Measurements from ENCODE around the gene HSBP1.

HSBP1 gene

DNA sequence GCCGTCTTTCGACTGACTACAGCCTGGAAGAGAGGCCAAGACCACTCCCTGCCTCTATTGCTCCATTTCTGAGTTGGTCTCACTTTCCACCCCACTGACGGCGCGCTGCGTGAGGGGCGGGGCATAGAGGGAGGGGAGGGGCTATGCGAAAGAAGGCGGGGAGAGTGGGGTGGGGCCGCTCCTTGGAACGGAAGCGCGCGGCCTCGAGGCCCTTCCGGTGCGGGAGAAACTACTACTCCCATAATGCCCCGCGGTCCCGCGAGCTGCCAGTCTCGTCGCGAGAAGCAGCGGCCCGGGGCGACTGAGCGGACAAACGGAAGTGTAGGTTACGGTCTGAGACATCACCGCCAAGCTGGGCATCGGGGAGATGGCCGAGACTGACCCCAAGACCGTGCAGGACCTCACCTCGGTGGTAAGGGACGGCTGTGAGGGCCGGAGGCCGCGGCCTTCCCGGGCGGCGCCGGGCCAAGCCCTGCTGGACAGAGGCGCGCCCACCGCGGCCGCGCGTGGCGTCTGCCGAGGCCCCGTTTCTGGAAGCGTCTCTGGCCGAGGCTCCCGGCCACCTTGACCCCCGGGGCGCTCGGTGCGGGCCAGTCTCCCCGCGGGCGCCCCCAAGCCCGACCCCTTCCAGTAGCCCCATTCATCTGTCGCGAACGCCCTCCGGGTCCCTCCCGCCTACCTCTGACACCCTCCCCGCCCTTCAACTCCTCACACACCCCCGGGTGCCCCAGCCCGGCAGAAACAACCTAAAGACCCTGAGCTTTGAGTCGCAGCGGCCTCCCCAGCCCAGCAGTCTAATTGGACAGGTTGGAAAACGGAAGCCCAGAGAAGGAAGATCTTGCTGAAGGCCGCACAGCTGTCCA is at the start of gene HSBP1:
TSS of gene HSBP1 (plus strand) at position 269 of the 863 bp plus-strand sequence. CDS start at position 368, 99 bp downstream.
- peak; percentile 95 for DNase-seq (ENCODE audit: low spot score)

DNA sequence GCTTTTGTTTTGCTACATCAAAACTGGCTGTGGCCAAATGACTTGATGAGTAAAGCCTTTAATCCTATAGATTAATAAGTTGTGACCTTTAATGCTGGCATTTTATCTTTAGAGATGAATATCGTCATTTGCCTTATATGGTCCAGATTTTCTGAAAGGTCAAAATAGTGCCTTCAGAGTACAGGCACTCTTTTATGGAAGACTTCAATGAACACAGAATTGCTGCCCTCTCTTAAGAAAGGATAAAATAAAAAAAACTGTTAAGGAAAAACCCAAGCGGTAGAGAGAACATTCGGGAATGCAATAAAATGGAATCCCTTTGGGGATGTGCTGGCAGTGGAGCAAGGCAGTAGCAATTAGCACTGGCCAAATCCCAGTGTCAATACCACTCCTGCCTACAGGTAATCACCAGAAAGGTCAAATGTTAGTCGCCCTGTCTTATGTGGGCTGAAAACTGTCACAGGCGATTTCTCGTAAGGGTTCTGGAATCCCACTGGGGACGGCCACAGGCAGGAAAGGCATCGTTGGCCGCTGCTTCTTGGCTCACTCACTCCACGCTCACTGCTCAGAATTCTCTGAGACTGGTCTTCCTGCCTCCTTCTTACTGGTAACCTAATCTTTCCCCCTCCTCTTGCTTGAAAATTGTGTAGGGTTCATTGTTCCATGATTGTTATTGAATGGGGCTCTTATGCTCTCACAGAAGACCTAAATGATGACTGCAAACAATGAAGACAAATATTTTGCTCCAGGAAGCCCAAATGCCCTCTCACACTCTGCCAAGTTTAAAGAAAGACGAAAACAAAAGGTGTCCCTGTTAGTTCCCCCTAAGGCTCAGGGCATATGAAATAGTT is 45.4 kb upstream of the HSBP1 start:
- no peak for DNase-seq (ENCODE audit: low spot score)

DNA sequence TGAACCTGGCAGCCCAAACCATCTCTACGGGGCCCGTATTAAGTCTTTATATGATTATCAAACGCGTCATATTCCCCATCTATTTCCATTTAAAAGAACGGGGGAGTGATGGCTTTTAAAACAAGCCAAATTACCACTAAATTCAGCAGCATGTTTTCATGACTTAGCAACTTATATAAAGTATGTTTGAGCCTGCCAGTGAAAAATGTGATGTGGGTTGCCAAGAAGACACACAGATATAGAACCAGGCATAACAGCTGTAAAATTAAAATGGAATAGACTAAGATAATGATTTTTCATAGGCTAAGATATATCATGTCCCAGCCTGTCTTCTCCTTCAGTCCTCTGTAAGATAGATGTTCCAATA is 44.8 kb upstream of the HSBP1 start:
- no peak for DNase-seq (ENCODE audit: low spot score)

DNA sequence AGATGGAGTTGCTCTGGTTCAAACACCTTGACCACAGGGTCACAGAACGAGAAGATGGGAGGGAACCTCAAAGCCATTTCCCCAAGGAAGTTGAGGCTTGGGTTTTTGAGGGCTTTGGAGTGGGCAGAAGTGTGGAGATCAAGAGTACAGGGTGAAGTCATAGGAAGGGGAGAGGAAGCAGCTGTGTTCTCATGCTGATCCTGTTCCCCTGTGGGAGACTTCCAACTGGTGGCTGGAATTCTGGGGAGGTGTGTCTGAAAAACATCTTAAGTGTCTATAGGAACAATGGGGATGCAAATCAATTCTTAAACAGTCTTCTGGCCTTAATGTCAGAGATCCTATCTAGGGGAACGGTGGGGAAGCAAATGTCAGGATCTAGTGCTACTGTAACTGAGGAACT is 38.8 kb upstream of the HSBP1 start:
- no peak for DNase-seq (ENCODE audit: low spot score)

DNA sequence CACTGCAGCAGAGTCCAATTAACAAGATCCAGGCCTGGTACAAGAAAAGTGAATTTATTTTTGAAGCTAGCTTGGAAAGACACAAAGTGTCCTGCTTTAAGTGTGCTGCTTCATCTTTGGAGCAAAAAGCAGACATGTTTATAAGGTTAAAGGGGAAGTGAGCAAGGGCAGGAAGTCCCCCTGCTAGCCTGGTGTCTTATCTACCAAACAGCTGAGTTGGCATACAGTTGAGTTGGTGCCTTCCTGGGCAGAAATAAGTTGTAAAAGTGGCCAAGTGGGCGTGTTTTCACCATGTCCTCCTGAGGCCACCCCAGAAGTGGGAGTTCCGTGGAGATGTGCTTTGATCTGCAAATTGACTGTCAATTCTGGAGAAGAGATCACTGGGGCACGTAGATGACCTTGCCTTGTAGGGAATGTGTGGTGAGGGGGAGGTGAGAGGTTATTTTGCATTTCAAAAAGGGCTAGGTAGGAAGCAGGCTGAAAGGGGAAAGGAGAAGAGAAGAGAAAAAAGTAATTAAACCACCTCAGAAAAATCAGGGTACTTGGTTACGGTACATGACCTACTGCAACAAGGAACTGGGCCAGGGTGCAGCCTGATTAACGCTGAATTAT is 38.3 kb upstream of the HSBP1 start:
- no peak for DNase-seq (ENCODE audit: low spot score)

DNA sequence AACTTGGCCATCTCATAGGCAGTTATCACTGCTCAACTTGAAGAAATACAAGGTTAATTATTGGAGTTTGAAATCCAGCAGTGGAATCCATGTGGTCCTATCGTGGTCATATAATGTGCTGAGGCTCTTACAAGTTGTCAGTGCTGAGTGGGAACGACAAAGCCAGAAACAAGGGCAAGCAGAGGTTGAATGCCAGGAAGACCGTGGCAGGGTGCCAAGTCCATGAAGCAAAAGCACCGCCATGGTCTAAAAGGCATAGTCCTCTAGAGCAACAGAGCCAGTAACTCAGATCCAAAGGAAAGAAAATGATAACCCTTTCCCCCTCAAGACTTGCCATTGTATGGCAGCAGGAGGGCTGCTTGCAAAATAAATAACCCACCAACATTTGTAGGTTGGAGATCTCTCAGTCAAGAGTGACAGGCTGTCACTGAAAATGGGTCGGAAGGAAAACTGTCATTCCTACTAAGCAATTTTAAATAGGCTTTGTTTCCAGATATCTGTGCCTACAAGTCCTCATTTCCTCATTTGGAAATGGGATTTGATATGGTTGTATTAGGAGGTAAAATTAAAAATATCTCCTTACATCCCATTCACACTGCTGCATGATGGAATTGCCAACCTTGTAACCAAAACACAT is 36.4 kb upstream of the HSBP1 start:
- DNase-seq (ENCODE audit: low spot score) = no peak

DNA sequence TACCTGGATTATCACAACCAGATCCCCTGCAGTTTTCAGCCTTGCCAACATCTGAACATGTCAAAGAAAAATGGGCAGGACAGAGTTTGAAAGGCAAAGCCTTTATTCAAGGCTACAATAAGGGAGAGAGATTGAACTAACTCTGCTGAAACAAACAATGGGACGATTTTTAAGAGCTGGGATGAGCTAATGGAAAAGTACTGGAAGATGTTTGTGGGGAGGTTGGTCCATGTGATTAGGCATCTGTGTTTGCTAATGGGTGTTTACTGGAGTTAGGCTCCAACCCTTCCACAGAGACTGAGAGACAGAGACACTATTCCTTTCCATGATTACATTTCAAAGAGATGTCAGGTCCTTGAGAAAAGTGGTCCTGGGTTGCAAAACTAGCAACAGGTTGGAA is 35.0 kb upstream of the HSBP1 start:
- no peak for DNase-seq (ENCODE audit: low spot score)

DNA sequence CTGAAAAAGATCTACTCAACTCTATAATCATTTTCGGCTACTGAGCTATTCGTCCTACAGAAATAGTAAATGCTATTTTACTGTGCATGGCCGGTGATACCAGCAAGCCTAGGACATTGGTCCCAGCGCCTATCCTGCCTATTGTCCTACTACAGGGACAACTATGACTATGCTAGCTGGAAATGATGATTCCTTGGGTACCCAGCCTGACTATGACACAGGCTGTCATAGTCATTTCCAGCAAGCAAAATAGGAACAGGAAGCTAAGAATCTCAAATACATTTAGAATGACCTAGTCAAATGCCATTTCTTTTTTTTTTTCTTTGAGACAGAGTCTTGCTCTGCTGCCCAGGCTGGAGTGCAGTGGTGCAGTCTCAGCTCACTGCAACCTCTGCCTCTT is 33.7 kb upstream of the HSBP1 start:
- DNase-seq (ENCODE audit: low spot score) = no peak

DNA sequence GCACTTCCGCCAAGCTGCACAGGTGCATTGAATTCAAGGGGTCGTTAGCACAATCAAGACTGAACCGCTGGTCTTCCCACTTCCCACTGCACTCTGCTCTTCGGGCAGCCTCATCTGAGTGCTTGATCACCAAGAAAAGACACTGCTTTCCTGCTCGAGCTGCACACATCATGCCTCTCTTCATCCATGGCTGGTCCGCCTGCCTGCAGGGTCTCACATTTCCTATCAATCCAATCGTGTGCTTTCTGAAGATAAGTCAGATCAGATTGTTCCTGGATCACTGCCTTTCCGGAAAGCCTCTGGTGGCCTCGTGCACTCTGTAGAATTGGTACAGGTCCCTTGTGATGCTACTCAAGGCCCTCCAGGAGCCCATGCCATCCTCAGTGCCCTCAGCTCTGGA is 30.8 kb upstream of the HSBP1 start:
- no peak for DNase-seq (ENCODE audit: low spot score)

DNA sequence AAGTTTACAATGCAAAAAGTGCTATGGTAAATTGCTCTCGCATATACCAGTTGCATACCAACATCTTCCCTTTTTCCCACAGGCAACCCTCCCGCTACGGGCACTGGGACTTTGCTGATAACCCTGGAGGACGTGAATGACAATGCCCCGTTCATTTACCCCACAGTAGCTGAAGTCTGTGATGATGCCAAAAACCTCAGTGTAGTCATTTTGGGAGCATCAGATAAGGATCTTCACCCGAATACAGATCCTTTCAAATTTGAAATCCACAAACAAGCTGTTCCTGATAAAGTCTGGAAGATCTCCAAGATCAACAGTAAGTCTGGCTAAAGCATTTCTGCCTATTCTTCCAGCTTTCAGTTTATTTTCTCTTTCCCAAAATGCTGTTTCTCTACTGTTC is 27.9 kb upstream of the HSBP1 start:
- peak; percentile 33 for DNase-seq (ENCODE audit: low spot score)

DNA sequence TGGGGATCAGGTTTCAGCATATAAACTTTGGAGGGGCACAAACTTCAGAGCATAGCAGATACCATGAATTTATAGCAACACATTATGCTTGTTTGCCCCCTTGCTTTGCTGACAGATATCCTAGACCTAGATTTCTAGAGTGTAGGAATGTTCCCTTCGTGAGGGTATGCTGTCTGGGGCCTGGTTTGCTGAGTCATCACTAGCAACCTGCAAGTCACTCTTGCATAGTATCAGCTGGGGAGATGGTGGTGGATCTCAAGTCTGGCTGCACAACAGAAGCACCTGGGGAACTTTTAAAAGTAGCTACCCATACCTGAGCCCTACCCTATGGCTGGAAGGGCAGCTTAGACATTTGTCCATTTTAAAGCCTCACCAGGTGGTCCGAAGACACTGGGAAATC is 22.3 kb upstream of the HSBP1 start:
- DNase-seq (ENCODE audit: low spot score) = no peak

DNA sequence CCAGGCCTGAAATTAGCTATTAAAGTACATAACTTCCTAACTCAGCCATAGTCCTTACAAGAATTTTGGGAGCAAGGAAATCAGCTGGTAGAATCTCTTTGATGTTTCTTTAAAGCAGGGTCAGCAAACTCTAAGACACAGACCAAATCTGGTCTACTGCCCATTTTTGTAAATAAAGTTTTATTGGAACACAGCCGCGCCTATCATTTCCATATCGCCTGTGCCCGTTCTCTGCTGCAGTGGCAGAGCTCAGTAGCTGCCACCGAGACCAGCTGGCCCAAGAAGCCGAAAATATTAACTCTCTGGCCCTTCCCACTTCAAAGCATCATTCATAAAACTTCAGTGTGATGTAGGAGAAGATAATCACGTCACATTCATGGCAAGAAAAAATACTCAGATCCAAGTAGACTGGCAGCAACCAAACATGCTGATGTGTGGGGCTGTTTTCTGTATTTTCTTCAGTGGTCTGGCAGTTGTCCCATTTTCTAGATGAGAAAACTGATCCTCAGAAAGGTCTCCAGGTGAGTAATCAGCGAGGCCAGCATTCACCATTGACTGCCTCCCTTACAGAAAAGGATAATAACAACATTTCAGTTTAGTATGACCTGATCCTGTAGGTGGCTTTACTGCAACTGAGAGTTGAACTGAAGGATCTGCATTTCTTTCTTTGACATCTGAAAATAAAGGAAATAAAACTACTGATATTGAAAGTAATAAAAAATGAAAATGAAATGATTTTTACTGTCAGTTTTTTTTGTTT is 18.0 kb upstream of the HSBP1 start:
- no peak for DNase-seq (ENCODE audit: low spot score)

DNA sequence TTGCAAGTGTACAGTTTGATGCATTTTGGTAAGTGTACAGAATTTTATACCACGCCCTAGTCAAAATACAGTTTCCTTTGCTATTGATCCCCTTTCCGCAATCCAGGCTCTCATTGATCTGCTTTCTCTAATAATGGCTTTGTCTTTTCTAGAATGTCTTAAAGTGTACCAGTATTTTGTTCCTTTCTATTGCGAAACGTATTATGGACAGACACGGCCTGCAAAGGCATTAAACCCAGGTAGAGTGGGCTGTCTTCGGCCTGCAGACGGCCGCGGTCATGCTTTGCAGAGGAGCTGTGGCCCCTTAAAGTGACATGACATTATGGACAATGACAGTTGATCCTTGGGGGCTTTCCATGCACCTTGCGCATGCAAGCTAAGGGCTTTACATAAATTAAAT is 15.9 kb upstream of the HSBP1 start:
- no peak for DNase-seq (ENCODE audit: low spot score)

DNA sequence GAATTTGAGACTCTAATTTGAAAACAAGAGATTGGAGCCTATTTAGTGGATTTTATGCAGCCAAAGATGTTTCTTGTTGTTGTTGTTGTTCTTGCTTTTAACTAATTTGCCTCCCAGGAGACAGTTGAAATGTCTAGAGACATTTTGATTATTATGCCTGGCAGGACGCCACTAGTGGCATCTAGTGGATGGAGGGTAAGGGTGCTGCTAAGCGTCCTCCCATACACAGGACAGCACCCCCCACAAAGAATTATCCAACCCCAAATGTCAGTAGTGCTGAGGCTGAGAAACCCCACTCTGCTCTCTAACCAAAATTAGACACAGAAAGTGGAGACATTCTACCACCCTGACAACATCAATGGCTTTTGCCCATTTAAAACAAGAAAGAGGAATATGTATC is 15.4 kb upstream of the HSBP1 start:
- DNase-seq (ENCODE audit: low spot score) = no peak

DNA sequence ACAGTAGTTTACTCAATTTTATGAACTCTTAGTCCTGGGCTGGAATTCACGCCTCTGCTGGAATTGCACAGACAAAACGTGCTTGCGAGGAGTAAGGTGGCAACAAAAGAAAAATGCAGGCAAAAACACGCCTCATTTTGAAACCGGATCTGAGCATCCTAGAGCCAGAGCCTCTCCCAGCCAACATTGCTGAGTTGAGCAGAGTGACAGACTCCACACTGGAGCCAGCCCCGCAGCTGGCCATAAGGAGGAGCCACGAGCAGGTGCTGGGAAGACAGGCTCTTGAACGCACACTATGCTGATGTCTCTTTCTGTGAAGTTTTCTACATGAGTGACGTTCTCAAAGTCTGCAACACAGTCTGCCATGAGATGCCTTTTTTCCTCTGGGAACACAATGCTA is 14.6 kb upstream of the HSBP1 start:
- no peak for DNase-seq (ENCODE audit: low spot score)

DNA sequence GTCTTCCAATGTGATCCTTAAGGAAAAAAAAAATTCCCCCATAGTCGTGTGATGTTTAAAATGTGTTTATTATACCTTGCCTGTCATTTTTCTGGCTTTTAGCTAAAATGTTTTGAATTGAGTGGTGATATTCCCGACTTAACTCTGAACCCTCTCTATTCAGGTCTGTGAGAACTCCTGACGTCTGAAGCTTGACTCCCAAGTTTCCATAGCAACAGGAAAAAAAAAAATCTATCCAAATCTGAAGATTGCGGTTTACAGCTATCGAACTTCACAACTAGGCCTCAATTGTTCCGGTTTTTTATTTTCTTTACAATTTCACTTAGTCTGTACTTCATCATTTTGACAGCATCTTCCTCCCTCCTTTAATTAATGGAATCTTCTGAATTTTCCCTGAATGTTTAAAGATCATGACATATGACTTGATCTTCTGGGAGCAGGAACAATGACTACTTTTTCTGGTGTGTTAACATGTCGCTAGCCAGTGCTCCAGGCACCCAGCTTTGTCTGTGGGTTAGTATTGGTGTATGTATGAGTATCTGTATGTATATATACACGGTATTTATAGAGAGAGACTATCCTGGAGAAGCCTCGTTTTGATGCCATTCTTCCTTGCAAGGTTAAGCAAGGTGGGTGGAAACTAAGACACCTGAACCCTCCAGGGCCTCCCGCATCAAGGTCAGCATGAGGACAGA is 12.8 kb upstream of the HSBP1 start:
- DNase-seq (ENCODE audit: low spot score) = no peak

DNA sequence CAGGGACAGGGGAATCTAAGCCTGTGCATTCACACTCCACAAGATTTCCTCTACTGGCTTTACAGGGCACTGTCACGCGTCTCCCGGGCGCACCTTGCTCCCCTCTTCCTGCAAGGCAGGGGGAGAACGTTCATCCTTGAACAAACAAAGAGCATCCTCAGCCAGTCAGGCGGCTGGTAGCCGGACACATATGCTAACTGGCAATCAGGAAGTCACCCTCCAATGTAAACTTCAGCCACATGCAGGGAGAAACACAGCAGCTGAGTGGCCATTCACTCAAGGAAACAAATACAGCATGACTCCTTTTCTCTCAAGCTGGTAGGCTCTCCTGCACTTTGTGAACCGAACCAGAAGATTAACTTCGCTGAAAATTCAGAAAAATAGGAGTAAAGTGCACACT is 10.8 kb upstream of the HSBP1 start:
- no peak for DNase-seq (ENCODE audit: low spot score)

DNA sequence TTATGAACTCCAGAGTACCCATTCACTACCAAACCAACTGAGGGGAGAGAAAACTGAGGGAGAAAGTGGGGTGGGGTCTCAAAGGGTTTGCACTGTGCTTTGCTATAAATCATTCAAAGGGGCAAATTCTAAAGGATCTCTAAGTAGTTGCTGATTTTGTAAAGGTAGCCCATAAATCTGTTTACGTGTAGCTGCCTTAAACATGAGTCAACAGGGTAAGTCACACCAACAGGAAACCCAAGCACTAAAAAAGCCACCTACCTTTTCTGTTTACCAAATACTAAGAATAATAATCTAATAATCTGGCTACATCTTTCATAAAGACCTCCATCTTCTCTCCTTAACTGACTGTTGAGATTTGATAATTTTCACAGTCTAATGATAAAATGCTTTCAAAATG is 8.4 kb upstream of the HSBP1 start:
- DNase-seq (ENCODE audit: low spot score) = no peak

DNA sequence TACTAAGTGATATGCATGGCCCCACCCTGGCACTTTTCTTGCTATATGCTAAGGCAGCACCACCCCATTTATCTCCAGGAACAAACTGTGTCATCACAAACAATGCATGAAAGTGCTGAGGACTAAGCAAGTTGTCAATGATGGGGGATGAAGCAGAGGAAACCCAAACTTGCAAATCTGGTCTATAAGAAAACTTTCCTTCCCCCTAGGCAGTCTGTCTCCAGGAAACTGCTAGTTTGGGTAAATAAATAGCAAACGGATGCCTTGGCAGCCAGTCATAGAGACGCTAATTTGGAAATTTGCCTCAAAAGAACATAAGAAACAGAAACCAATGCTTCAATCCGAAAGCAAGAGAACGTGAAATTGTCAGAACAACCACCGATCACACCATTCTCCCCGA is 5.6 kb upstream of the HSBP1 start:
- peak; percentile 89 for DNase-seq (ENCODE audit: low spot score)

DNA sequence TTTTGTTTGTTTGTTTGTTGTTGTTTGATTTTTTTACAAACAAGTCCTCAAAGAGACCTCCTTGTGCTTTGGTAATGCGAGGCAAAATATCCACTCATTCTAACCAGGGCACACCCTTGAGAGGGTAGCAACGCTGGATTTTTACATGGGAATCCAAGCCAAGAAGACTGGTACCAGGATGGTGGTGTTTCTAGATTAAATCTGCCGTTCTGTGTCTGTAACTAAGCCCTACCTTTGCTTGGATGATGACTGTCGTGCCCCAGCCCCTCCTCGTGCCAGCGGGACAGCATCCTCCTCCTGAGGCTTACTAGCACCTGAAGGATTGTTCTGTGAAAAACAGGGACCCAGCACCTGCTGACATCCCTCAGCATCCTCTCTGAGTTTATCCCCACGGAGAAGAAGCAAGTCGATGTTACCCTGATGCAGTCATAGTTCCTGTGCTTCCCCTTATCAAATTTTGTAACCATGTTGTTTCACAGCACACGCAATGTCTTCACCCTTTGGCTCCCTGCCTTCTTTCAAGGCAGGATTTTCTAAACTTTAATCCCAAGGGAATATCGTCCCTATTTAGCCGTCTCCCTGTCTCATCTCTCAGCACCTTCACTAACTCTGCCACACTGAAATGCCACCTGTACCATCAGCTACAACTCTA is 5.1 kb upstream of the HSBP1 start:
- no peak for DNase-seq (ENCODE audit: low spot score)

DNA sequence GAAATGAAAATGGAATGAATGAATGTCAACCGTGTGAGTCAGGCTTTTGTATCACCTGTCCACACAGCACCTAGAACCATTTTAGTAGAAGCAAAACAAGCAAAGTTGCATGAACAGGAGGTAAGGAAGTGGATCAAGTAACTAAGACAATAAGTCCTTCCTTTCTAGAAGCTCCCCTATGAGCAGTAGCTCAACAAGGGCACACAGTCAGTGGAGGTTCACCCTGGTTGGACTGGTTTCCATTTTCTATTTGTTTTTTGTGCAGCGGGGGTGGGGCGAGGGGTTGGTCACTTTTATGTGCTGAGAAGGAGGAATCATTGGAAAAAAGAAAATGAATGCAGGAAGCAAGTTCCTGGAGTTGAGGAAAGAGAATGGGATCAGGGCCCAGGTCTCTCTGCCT is 4.0 kb upstream of the HSBP1 start:
- DNase-seq (ENCODE audit: low spot score) = no peak
